HepG2 (cell line): ENCODE data around the gene NGEF. TPM values are rescaled to one million over a fixed set of nuclear protein-coding genes. Genes with fewer than 3 reads are reported as not detected.

Experiments
- ATAC-seq: fragments of 200-7000 bp; cut with Tn5 transposase; 3 replicates; pipeline ENCODE4 v1.9.1; 2020; ENCODE audit warnings: mild to moderate bottlenecking, moderate library complexity
- BruUV-seq: library from RNA; stranded (reverse); fragments of 400-500 nt; replicated peaks from 2 replicates; lab custom pipeline; 2021; lab: Mats Ljungman, UMichigan
- CTCF ChIA-PET: fragments of 300-600 bp; formaldehyde crosslinking; extraction: SDS; loops from one replicate; lab custom pipeline; 2021; ENCODE audit warnings: low total read pairs, inconsistent platforms, low intra/inter-chr PET ratio; lab: Yijun Ruan, JAX
- POLR2A ChIA-PET: fragments of 350-600 bp; sonication (Branson Sonifier 250); formaldehyde crosslinking; loops from one replicate; lab custom pipeline; 2020; ENCODE audit warnings: antibody characterized with exemption, inconsistent platforms; lab: Yijun Ruan, JAX
- DNase-seq: peaks from one replicate; pipeline ENCODE4 v3.0.0-alpha.2; 2015; ENCODE audit warnings: low spot score
- FAIRE-seq: peaks from 3 replicates; lab custom pipeline; 2011; peaks lifted over from hg19 to GRCh38; lab: Jason Lieb, UNC
- H2AFZ ChIP-seq: one replicate; pipeline ENCODE4 v1.6.1; 2011; ENCODE audit warnings: low read length, inconsistent platforms
- H3K27ac ChIP-seq: fragments of 300-600 bp; 3 replicates; pipeline ENCODE4 v1.8.0; 2011; ENCODE audit warnings: mixed run types, mild to moderate bottlenecking, mixed read lengths, low read length, inconsistent platforms; ENCODE audit not compliant: insufficient read depth; ENCODE audit errors: extremely low read length
- H3K27me3 ChIP-seq, 2 experiments: fragments of 200-600 bp in 1 of 2; 2 replicates in 1 of 2; 3 replicates in 1 of 2; pipeline versions ENCODE4 v1.6.0 to v1.8.0; 2011; ENCODE audit warnings: low read length in 2 of 2, mild to moderate bottlenecking in 2 of 2, moderate library complexity in 2 of 2, inconsistent platforms in 1 of 2; ENCODE audit not compliant: insufficient read depth in 2 of 2, control insufficient read depth in 1 of 2
- H3K36me3 ChIP-seq, 2 experiments: fragments of 200-600 bp in 1 of 2; replicated peaks in 1 of 2; 2 replicates in 1 of 2; 3 replicates in 1 of 2; pipeline versions ENCODE4 v1.5.1 to v1.8.0; 2011; ENCODE audit warnings: low read length in 2 of 2, inconsistent platforms in 1 of 2; ENCODE audit not compliant: insufficient read depth in 2 of 2, control insufficient read depth in 1 of 2
- H3K4me1 ChIP-seq: 2 replicates; pipeline ENCODE4 v1.5.1; 2012; ENCODE audit warnings: low read length, inconsistent platforms; ENCODE audit not compliant: insufficient read depth
- H3K4me2 ChIP-seq: 2 replicates; pipeline ENCODE4 v1.6.0; 2011; ENCODE audit warnings: low read depth, low read length, inconsistent platforms
- H3K4me3 ChIP-seq, 3 experiments: fragments of 200-600 bp in 1 of 3; sonication (generic), shearing (Covaris generic) in 1 of 3; replicated peaks in 1 of 3; 2 replicates each; pipeline ENCODE4 v1.5.1; 2011 to 2016; ENCODE audit warnings: low read length in 3 of 3, inconsistent platforms in 2 of 3, low read depth in 2 of 3, mild to moderate bottlenecking in 2 of 3, control low read depth in 1 of 3, mixed read lengths in 1 of 3; ENCODE audit not compliant: insufficient read depth in 1 of 3
- H3K79me2 ChIP-seq: one replicate; pipeline ENCODE4 v1.6.1; 2011; ENCODE audit warnings: low read length, inconsistent platforms; ENCODE audit not compliant: insufficient read depth
- H3K9ac ChIP-seq: 2 replicates; pipeline ENCODE4 v1.6.0; 2011; ENCODE audit warnings: mild to moderate bottlenecking, low read depth, low read length, inconsistent platforms; ENCODE audit not compliant: insufficient read depth
- H3K9me3 ChIP-seq: 2 replicates; pipeline ENCODE4 v1.5.1; 2012; ENCODE audit warnings: mild to moderate bottlenecking, low read length
- H4K20me1 ChIP-seq: 2 replicates; pipeline ENCODE4 v1.6.0; 2011; ENCODE audit warnings: inconsistent platforms, mild to moderate bottlenecking, low read length, moderate library complexity; ENCODE audit not compliant: insufficient read depth
- HNF4G ChIP-seq, 2 experiments: sonication (generic) in 1 of 2; formaldehyde crosslinking in 1 of 2; IDR thresholded peaks; 2 replicates each; pipeline versions ENCODE4 v1.4.0 to v1.6.1; 2011 to 2020; ENCODE audit warnings: borderline replicate concordance in 2 of 2, low read depth in 2 of 2, mild to moderate bottlenecking in 2 of 2, low read length in 1 of 2, missing genetic modification reagents in 1 of 2, moderate library complexity in 1 of 2
- KLF9 ChIP-seq: IDR thresholded peaks from 2 replicates; pipeline ENCODE4 v1.6.1; 2016; ENCODE audit warnings: low read depth
- POLR2G ChIP-seq: fragments of 200-400 bp; formaldehyde crosslinking; IDR thresholded peaks from 2 replicates; pipeline ENCODE4 v1.6.1; 2018; ENCODE audit warnings: mild to moderate bottlenecking, low read depth, low read length, moderate library complexity
- RBM22 ChIP-seq: fragments of 200-400 bp; formaldehyde crosslinking; optimal IDR thresholded peaks from 2 replicates; pipeline ENCODE3; 2017; ENCODE audit warnings: mild to moderate bottlenecking, low read length, moderate library complexity
- SALL1 ChIP-seq: sonication (generic); formaldehyde crosslinking; IDR thresholded peaks from 2 replicates; pipeline ENCODE4 v1.8.0; 2022; ENCODE audit warnings: mild to moderate bottlenecking, missing genetic modification reagents
- SMC3 ChIP-seq: IDR thresholded peaks from 2 replicates; pipeline ENCODE4 v1.6.1; 2011; ENCODE audit warnings: low read length, improper control_type of control experiment
- STAG1 ChIP-seq: sonication (generic); formaldehyde crosslinking; IDR thresholded peaks from 2 replicates; pipeline ENCODE4 v1.4.0; 2020; ENCODE audit warnings: missing genetic modification reagents
- ZBTB33 ChIP-seq: sonication (generic); formaldehyde crosslinking; IDR thresholded peaks from 2 replicates; pipeline ENCODE4 v1.4.0; 2020; ENCODE audit warnings: missing genetic modification reagents
- ZFP36L2 ChIP-seq: sonication (generic); formaldehyde crosslinking; IDR thresholded peaks from 2 replicates; pipeline ENCODE4 v1.4.0; 2020; ENCODE audit warnings: missing genetic modification reagents
- ZNF891 ChIP-seq: sonication (generic); formaldehyde crosslinking; IDR thresholded peaks from 2 replicates; pipeline ENCODE4 v1.5.0; 2020; ENCODE audit warnings: mild to moderate bottlenecking, missing genetic modification reagents
- WGBS: methylation state at CpG from one replicate; pipeline ENCODE4 v1.1.6; 2017; ENCODE audit warnings: low lambda C conversion rate; 5-methylcytosine and 5-hydroxymethylcytosine counted together
- in situ Hi-C: cut with HindIII; loops from 2 replicates; pipeline ENCODE4 v1.10.0; 2017; ENCODE audit warnings: low pct_unique_long_range_greater_than_20kb; ENCODE audit not compliant: extremely low pct_ligation_motif_present
- intact Hi-C: fragments of 100-400 bp; cut with micrococcal nuclease; formaldehyde crosslinking; loops from one replicate; pipeline ENCODE4 v1.10.0; 2022; ENCODE audit not compliant: unreplicated experiment
- polyA plus RNA-seq, 8 experiments: library from polyadenylated mRNA; depleted of rRNA in 3 of 8; stranded (reverse) in 7 of 8; unstranded in 1 of 8; fragments of >200 nt; fragmentation: Illumina TruSeq in 4 of 8; extraction: Trizol in 4 of 8; gene quantifications; 2 replicates each; pipeline versions ENCODE4 v1.2.1 to v1.2.3, GENCODE V29; 2011 to 2016; ENCODE audit warnings: low read depth in 4 of 8, missing spikeins in 1 of 8, mixed read lengths in 1 of 8; ENCODE audit not compliant: insufficient read depth in 1 of 8
- total RNA-seq, 5 experiments: library from RNA; depleted of rRNA; stranded (reverse); fragments of >200 nt; fragmentation: Illumina TruSeq; extraction: Trizol; gene quantifications; 2 replicates each; pipeline ENCODE4 v1.2.3, GENCODE V29; 2016; ENCODE audit warnings: low read depth in 1 of 5
- TF ChIP-seq, protein P1 (sequence below): sonication (generic); formaldehyde crosslinking; IDR thresholded peaks from 2 replicates; pipeline ENCODE4 v1.9.0; 2022; ENCODE audit warnings: missing genetic modification reagents, mild to moderate bottlenecking, borderline replicate concordance
- TF ChIP-seq, protein P2 (sequence below): IDR thresholded peaks from 2 replicates; pipeline ENCODE4 v1.6.1; 2016; ENCODE audit warnings: missing compliant biosample characterization, missing genetic modification reagents, borderline replicate concordance
- TF ChIP-seq, protein P3 (sequence below): IDR thresholded peaks from 2 replicates; pipeline ENCODE4 v1.6.1; 2016; ENCODE audit warnings: mild to moderate bottlenecking

The NGEF gene
- total and polyA plus RNA-seq, 2 of the 13 experiments (the other 11 are each of a cell fraction or from before 2014, with no cell fraction given) = 14.4 to 36.9 TPM

DNA sequence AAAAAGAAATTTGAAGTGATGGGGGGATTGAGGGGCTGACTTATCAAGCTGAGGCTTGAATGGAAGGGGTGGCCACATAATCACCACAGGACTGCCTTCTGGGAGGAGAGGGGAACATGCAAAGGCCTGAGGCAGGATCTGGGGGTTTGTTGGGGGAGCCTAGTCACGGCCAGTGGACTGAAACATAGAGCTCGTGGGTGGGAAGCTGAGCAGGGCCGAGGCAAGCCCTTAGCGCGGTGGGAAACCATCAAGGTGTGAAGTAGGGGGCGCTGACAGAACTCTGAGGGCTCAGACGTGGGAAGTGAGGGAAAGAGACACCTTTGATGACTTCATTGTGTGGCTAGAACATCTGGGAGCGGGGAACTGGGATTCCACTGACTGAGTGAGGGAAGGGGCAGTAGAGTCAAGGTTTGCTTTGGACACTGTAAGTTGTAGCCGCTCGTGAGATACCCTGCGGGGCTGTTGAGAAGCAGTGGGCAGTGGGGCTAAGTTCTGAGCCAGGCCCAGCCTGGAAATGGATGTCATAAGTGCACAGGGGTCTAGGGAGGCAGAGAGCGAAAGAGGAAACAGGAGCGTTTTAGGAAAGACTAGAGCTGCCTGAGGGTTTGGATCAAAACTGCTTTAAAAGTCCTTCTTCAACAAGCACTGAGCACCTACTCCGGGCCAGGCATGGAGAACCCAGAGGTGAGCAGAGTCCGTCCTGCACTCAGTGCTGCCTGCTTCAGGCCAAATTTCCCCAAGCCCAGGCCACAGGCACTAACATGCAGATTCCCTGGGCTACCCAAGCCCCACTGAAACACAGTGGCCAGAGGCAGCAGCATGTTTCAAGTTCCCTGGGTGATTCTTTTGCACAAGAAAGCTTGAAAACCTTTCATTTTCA is 143.7 kb downstream of the NGEF start:
- ATAC-seq = peak; percentile 67
- TF ChIP-seq ZBTB33 (peak; percentile 59; the same call in 1 of the 2 replicates), ZNF891 (CRISPR knock-in tag) (peak; percentile 80; the same call in 1 of the 2 replicates), ZFP36L2 (CRISPR knock-in tag) (no peak), SMC3 (peak; percentile 21), POLR2G (peak; percentile 80), STAG1 (peak; percentile 46), RBM22 (peak; percentile 7), SALL1 (CRISPR knock-in tag) (peak; percentile 55), HNF4G (IDR thresholded peaks at IDR 0.05; ENCODE audit: borderline replicate concordance, low read depth, low read length) (peak; percentile 26; the same call in 1 of the 2 replicates), HNF4G (CRISPR knock-in tag; IDR thresholded peaks at IDR 0.05; ENCODE audit: borderline replicate concordance, low read depth) (no peak), KLF9 (CRISPR knock-in tag) (no peak)
- TF ChIP-seq, protein P1, sequence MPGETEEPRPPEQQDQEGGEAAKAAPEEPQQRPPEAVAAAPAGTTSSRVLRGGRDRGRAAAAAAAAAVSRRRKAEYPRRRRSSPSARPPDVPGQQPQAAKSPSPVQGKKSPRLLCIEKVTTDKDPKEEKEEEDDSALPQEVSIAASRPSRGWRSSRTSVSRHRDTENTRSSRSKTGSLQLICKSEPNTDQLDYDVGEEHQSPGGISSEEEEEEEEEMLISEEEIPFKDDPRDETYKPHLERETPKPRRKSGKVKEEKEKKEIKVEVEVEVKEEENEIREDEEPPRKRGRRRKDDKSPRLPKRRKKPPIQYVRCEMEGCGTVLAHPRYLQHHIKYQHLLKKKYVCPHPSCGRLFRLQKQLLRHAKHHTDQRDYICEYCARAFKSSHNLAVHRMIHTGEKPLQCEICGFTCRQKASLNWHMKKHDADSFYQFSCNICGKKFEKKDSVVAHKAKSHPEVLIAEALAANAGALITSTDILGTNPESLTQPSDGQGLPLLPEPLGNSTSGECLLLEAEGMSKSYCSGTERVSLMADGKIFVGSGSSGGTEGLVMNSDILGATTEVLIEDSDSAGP (CRISPR knock-in tag) = peak; percentile 52; the same call in 1 of the 2 replicates
- TF ChIP-seq, protein P2, sequence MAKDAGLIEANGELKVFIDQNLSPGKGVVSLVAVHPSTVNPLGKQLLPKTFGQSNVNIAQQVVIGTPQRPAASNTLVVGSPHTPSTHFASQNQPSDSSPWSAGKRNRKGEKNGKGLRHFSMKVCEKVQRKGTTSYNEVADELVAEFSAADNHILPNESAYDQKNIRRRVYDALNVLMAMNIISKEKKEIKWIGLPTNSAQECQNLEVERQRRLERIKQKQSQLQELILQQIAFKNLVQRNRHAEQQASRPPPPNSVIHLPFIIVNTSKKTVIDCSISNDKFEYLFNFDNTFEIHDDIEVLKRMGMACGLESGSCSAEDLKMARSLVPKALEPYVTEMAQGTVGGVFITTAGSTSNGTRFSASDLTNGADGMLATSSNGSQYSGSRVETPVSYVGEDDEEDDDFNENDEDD = peak; percentile 11; the same call in 1 of the 2 replicates
- TF ChIP-seq, protein P3, sequence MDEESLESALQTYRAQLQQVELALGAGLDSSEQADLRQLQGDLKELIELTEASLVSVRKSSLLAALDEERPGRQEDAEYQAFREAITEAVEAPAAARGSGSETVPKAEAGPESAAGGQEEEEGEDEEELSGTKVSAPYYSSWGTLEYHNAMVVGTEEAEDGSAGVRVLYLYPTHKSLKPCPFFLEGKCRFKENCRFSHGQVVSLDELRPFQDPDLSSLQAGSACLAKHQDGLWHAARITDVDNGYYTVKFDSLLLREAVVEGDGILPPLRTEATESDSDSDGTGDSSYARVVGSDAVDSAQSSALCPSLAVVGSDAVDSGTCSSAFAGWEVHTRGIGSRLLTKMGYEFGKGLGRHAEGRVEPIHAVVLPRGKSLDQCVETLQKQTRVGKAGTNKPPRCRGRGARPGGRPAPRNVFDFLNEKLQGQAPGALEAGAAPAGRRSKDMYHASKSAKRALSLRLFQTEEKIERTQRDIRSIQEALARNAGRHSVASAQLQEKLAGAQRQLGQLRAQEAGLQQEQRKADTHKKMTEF (CRISPR knock-in tag) = 0 out of 2 replicates have a peak, but pooled peaks have one; percentile 51

More for the DNA sequence above, 143.7 kb downstream of the NGEF start:
- H3K9ac ChIP-seq = peak overlapping the region; percentile 92
- POLR2A ChIA-PET = interaction anchor here (1.3 to 8.6 kb wide), 2 partner anchors 12 to 144 kb away, joined by 3 to 297 read pairs; partner anchors contain the start of gene NGEF
- H4K20me1 ChIP-seq = no peaks in the 10 kb centered on the region
- no peaks in the 10 kb centered on the region for H3K9me3 ChIP-seq
- peak overlapping the region; percentile 94 for H3K27ac ChIP-seq
- intact Hi-C loops = no loop called here
- no TSS peak for BruUV-seq
- peaks cover 69% of the 10 kb centered on the region for H3K4me1 ChIP-seq
- H3K79me2 ChIP-seq = peaks cover 40% of the 10 kb centered on the region
- WGBS = 64% methylated on average over 15 of the region's 15 CpGs
- DNase-seq = peak; percentile 60
- in situ Hi-C loops = no loop called here
- peak overlapping the region; percentile 51 to 72 (median 57); a peak in 5 of 6 replicates for H3K4me3 ChIP-seq
- no peaks in the 10 kb centered on the region for H3K27me3 ChIP-seq
- peak; percentile 60 for FAIRE-seq
- H3K36me3 ChIP-seq = no peaks in the 10 kb centered on the region; a peak in 1 of 5 replicates
- peak overlapping the region; percentile 21 for H2AFZ ChIP-seq
- peak overlapping the region; percentile 79 for H3K4me2 ChIP-seq
- CTCF ChIA-PET = interaction anchor here (2.8 kb wide), 1 partner anchor 16 kb away, joined by 9 read pairs; no protein-coding TSS in a partner anchor
